SKM-1 (cell line): ENCODE measurements around the gene C5orf15.

Experiments
- DNase-seq: peaks from one replicate; lab custom pipeline; 2025; ENCODE audit not compliant: unreplicated experiment; lab: John Stamatoyannopoulos, UW

C5orf15 gene

GRCh38 chr5:133925269-133925668, 43.2 kb downstream of the C5orf15 start:
- no peak for DNase-seq

GRCh38 chr5:133924221-133924920, 44.1 kb downstream of the C5orf15 start:
- DNase-seq, result no peak

- DNase-seq, result no peak
Measured at GRCh38 chr5:133921979-133922378, 46.4 kb downstream of the C5orf15 start.

- DNase-seq, result no peak
Measured at GRCh38 chr5:133921069-133921468, 47.4 kb downstream of the C5orf15 start.

- no peak for DNase-seq
Measured at GRCh38 chr5:133919148-133920136, 49.0 kb downstream of the C5orf15 start.

- no peak for DNase-seq
Measured at GRCh38 chr5:133918731-133919130, 49.7 kb downstream of the C5orf15 start.

GRCh38 chr5:133918316-133918715, 50.1 kb downstream of the C5orf15 start:
- no peak for DNase-seq

- DNase-seq, result no peak
Measured at GRCh38 chr5:133917785-133918184, 50.6 kb downstream of the C5orf15 start.

GRCh38 chr5:133916914-133917313, 51.5 kb downstream of the C5orf15 start:
- no peak for DNase-seq

GRCh38 chr5:133916479-133916878, 51.9 kb downstream of the C5orf15 start:
- no peak for DNase-seq

GRCh38 chr5:133914434-133914833, 54.0 kb downstream of the C5orf15 start:
- DNase-seq, result no peak

- DNase-seq, result no peak
Measured at GRCh38 chr5:133913413-133914155, 54.8 kb downstream of the C5orf15 start.

- DNase-seq, result no peak
Measured at GRCh38 chr5:133912951-133913350, 55.5 kb downstream of the C5orf15 start.

- no peak for DNase-seq
Measured at GRCh38 chr5:133910571-133910970, 57.9 kb downstream of the C5orf15 start.

GRCh38 chr5:133909603-133910002, 58.8 kb downstream of the C5orf15 start:
- no peak for DNase-seq

GRCh38 chr5:133907075-133907474, 61.4 kb downstream of the C5orf15 start:
- no peak for DNase-seq

GRCh38 chr5:133906303-133906702, 62.1 kb downstream of the C5orf15 start:
- DNase-seq, result no peak
